ENCODE results near the gene TIGD3.

The TIGD3 gene

GRCh38 chr11:65311170-65311678, 43.3 kb upstream of the TIGD3 start:
- Histone ChIP-seq H2AK5ac (ENCODE audit: low read depth, low read length) (no peak overlapping the region), H3K27ac (replicated peaks; ENCODE audit: low read length) (peak overlapping the region; percentile 78), H3K23ac (ENCODE audit: low read depth, low read length, poor library complexity) (no peak overlapping the region), H3K27me3 (ENCODE audit: control insufficient read depth in 3 of 3, insufficient read depth in 3 of 3, low read depth in 1 of 3, low read length in 3 of 3) (peaks cover 0 to 10% (median 0%) of the 10 kb centered on the region in 3 experiments), H2BK120ac (ENCODE audit: low read depth, low read length) (no peak overlapping the region), H2BK5ac (ENCODE audit: low read length) (no peak overlapping the region), H3K18ac (ENCODE audit: low read length) (peak overlapping the region; percentile 68), H2BK12ac (ENCODE audit: low read length) (no peak overlapping the region), H3K36me3 (replicated peaks in 1 of 2; ENCODE audit: control insufficient read depth in 2 of 2, insufficient read depth in 2 of 2, low read length in 2 of 2) (no peaks in the 10 kb centered on the region), H4K8ac (ENCODE audit: low read depth, low read length) (no peak overlapping the region), H2BK15ac (ENCODE audit: low read length) (no peak overlapping the region), H3K4me2 (ENCODE audit: insufficient read depth, low read length, poor library complexity, severe bottlenecking) (no peak overlapping the region), H3K4me3 (ENCODE audit: low read length in 2 of 2) (no peak overlapping the region), H3K9me3 (replicated peaks in 1 of 2; ENCODE audit: control insufficient read depth in 2 of 2, insufficient read depth in 1 of 2, low read depth in 1 of 2, low read length in 2 of 2) (no peaks in the 10 kb centered on the region), H3K79me1 (ENCODE audit: low read depth, low read length) (no peaks in the 10 kb centered on the region), H3K4ac (ENCODE audit: low read length) (no peak overlapping the region), H3K4me1 (ENCODE audit: control insufficient read depth in 2 of 2, insufficient read depth in 1 of 2, low read depth in 1 of 2, low read length in 2 of 2) (peaks cover 19 to 22% of the 10 kb centered on the region in 2 donors), H3K9ac (ENCODE audit: low read depth, low read length, poor library complexity) (no peak overlapping the region), H2AFZ (ENCODE audit: low read length) (no peak overlapping the region), H3K14ac (ENCODE audit: low read length) (no peak overlapping the region), H4K91ac (ENCODE audit: low read depth, low read length, poor library complexity) (no peak overlapping the region)
- WGBS, 2 donors (ENCODE audit: extremely low coverage in 2 of 2, insufficient read length in 2 of 2, insufficient replicate concordance in 1 of 2): no CpG with 5 or more reads among the region's 5 CpGs
- DNase-seq (ENCODE audit: low spot score): no peak

DNA sequence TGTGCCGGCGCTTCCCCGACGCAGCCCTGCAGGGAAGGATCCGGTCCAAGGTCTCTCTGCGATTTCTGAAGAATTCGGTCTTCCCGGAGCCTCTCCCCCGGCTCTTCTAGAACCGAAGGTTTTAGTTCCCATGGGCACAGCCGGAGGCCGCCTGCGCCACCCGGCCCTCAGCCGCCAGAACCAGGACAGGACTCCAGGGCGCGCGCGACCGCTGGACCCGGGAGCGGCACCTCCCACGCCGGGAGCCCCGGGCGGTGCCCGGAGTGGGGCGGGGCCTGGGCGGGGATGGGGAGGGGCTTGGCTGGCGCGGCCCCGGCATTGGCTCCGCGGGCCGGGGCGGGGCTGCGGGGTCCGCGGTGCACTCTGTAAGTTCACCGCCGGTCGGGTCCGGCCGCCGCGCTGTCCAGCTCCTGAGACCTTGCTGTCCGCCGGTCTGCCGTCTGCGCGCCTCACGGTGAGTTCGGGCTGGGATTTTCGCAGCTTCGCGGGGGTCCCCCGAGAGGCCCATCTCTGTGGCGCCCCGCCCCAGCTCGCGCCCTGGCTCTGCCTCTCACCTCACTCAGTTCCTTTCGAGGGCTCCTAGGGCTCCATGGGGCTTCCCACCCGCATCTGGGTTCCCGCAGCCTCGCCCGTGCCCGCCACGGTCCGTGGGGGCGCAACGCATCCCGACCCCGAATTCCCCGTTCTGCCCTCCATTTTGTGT, 39.9 kb upstream of the TIGD3 start, which contains the start of gene CDC42EP2:
CDC42EP2 (plus strand) TSS at position 366 of the 703 bp plus-strand sequence. CDS start 6,033 bp downstream, outside the sequence.
- Histone ChIP-seq H3K36me3 (replicated peaks in 1 of 2; ENCODE audit: control insufficient read depth in 2 of 2, insufficient read depth in 2 of 2, low read length in 2 of 2) (no peaks in the 10 kb centered on the region), H3K9me3 (replicated peaks in 1 of 2; ENCODE audit: control insufficient read depth in 2 of 2, insufficient read depth in 1 of 2, low read depth in 1 of 2, low read length in 2 of 2) (no peaks in the 10 kb centered on the region), H3K27ac (replicated peaks; ENCODE audit: low read length) (no peak within 1 kb of the TSS), H3K18ac (ENCODE audit: low read length) (peak within 1 kb of the TSS; percentile 66), H2BK12ac (ENCODE audit: low read length) (no peak within 1 kb of the TSS), H2BK5ac (ENCODE audit: low read length) (no peak within 1 kb of the TSS), H3K79me1 (ENCODE audit: low read depth, low read length) (no peaks in the 10 kb centered on the region), H3K23ac (ENCODE audit: low read depth, low read length, poor library complexity) (peak within 1 kb of the TSS; percentile 92), H3K4me2 (ENCODE audit: insufficient read depth, low read length, poor library complexity, severe bottlenecking) (peak within 1 kb of the TSS; percentile 94), H3K4me1 (ENCODE audit: control insufficient read depth in 2 of 2, insufficient read depth in 1 of 2, low read depth in 1 of 2, low read length in 2 of 2) (peaks cover 30% of the 10 kb centered on the region in 2 donors), H3K27me3 (ENCODE audit: control insufficient read depth in 3 of 3, insufficient read depth in 3 of 3, low read depth in 1 of 3, low read length in 3 of 3) (peaks cover 0 to 10% (median 0%) of the 10 kb centered on the region in 3 experiments), H4K91ac (ENCODE audit: low read depth, low read length, poor library complexity) (no peak within 1 kb of the TSS), H3K9ac (ENCODE audit: low read depth, low read length, poor library complexity) (peak within 1 kb of the TSS; percentile 63), H4K8ac (ENCODE audit: low read depth, low read length) (no peak within 1 kb of the TSS), H3K4me3 (ENCODE audit: low read length in 2 of 2) (peak within 1 kb of the TSS; percentile 76 to 82), H2BK120ac (ENCODE audit: low read depth, low read length) (no peak within 1 kb of the TSS), H3K4ac (ENCODE audit: low read length) (no peak within 1 kb of the TSS), H2AFZ (ENCODE audit: low read length) (peak within 1 kb of the TSS; percentile 96), H2BK15ac (ENCODE audit: low read length) (no peak within 1 kb of the TSS), H2AK5ac (ENCODE audit: low read depth, low read length) (no peak within 1 kb of the TSS), H3K14ac (ENCODE audit: low read length) (no peak within 1 kb of the TSS)
- no CpG with 5 or more reads among the region's 74 CpGs for WGBS, 2 donors (ENCODE audit: extremely low coverage in 2 of 2, insufficient read length in 2 of 2, insufficient replicate concordance in 1 of 2)
- DNase-seq (ENCODE audit: low spot score): peak; percentile 85

GRCh38 chr11:65315204-65315865, 39.2 kb upstream of the TIGD3 start:
- H3K4me2 ChIP-seq (ENCODE audit: insufficient read depth, low read length, poor library complexity, severe bottlenecking): peak overlapping the region; percentile 94
- H3K14ac ChIP-seq (ENCODE audit: low read length): no peak overlapping the region
- peak; percentile 89 for DNase-seq (ENCODE audit: low spot score)
- peak overlapping the region; percentile 76 to 82 for H3K4me3 ChIP-seq (ENCODE audit: low read length in 2 of 2)
- peak overlapping the region; percentile 92 for H3K23ac ChIP-seq (ENCODE audit: low read depth, low read length, poor library complexity)
- peak overlapping the region; percentile 96 for H2AFZ ChIP-seq (ENCODE audit: low read length)
- no peak overlapping the region for H2BK12ac ChIP-seq (ENCODE audit: low read length)
- H3K4me1 ChIP-seq (ENCODE audit: control insufficient read depth in 2 of 2, insufficient read depth in 1 of 2, low read depth in 1 of 2, low read length in 2 of 2): peaks cover 25% of the 10 kb centered on the region in 2 donors
- peaks cover 0 to 10% (median 0%) of the 10 kb centered on the region in 3 experiments for H3K27me3 ChIP-seq (ENCODE audit: control insufficient read depth in 3 of 3, insufficient read depth in 3 of 3, low read depth in 1 of 3, low read length in 3 of 3)
- H2AK5ac ChIP-seq (ENCODE audit: low read depth, low read length): no peak overlapping the region
- no peaks in the 10 kb centered on the region for H3K9me3 ChIP-seq (replicated peaks in 1 of 2; ENCODE audit: control insufficient read depth in 2 of 2, insufficient read depth in 1 of 2, low read depth in 1 of 2, low read length in 2 of 2)
- H3K79me1 ChIP-seq (ENCODE audit: low read depth, low read length): no peaks in the 10 kb centered on the region
- peak overlapping the region; percentile 63 for H3K9ac ChIP-seq (ENCODE audit: low read depth, low read length, poor library complexity)
- no CpG with 5 or more reads among the region's 59 CpGs for WGBS, 2 donors (ENCODE audit: extremely low coverage in 2 of 2, insufficient read length in 2 of 2, insufficient replicate concordance in 1 of 2)
- peak overlapping the region; percentile 66 for H3K18ac ChIP-seq (ENCODE audit: low read length)
- H2BK5ac ChIP-seq (ENCODE audit: low read length): no peak overlapping the region
- no peak overlapping the region for H2BK120ac ChIP-seq (ENCODE audit: low read depth, low read length)
- H4K91ac ChIP-seq (ENCODE audit: low read depth, low read length, poor library complexity): no peak overlapping the region
- no peaks in the 10 kb centered on the region for H3K36me3 ChIP-seq (replicated peaks in 1 of 2; ENCODE audit: control insufficient read depth in 2 of 2, insufficient read depth in 2 of 2, low read length in 2 of 2)
- H2BK15ac ChIP-seq (ENCODE audit: low read length): no peak overlapping the region
- H4K8ac ChIP-seq (ENCODE audit: low read depth, low read length): no peak overlapping the region
- H3K27ac ChIP-seq (replicated peaks; ENCODE audit: low read length): no peak overlapping the region
- no peak overlapping the region for H3K4ac ChIP-seq (ENCODE audit: low read length)

DNA sequence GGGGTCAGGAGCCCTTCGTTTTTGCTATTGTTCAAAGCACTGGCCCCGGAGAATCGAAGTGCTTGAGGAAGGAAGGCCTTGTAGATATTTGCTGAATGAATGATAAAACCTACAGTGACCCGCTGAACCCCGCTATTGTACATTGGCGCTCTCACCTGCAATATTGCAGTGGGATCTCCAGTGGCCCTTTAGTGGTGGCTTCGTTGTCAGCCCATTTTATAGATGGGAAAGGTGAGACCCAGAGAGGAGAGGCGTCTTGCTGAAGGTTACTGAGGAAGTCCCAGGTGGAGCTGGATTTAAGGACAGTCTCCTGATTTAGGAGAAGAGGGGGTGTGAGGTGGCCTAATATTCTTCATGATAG, 38.7 kb upstream of the TIGD3 start:
- Histone ChIP-seq H3K14ac (ENCODE audit: low read length) (no peak overlapping the region), H3K23ac (ENCODE audit: low read depth, low read length, poor library complexity) (no peak overlapping the region), H2AFZ (ENCODE audit: low read length) (peak overlapping the region; percentile 96), H3K79me1 (ENCODE audit: low read depth, low read length) (peaks cover 1% of the 10 kb centered on the region), H3K4me3 (ENCODE audit: low read length in 2 of 2) (peak overlapping the region in 1 of 2 donors; percentile 82), H4K91ac (ENCODE audit: low read depth, low read length, poor library complexity) (no peak overlapping the region), H3K4me1 (ENCODE audit: control insufficient read depth in 2 of 2, insufficient read depth in 1 of 2, low read depth in 1 of 2, low read length in 2 of 2) (peaks cover 19 to 21% of the 10 kb centered on the region in 2 donors), H3K27me3 (ENCODE audit: control insufficient read depth in 3 of 3, insufficient read depth in 3 of 3, low read depth in 1 of 3, low read length in 3 of 3) (peaks cover 0 to 10% (median 0%) of the 10 kb centered on the region in 3 experiments), H2BK15ac (ENCODE audit: low read length) (no peak overlapping the region), H3K27ac (replicated peaks; ENCODE audit: low read length) (no peak overlapping the region), H3K9me3 (replicated peaks in 1 of 2; ENCODE audit: control insufficient read depth in 2 of 2, insufficient read depth in 1 of 2, low read depth in 1 of 2, low read length in 2 of 2) (no peaks in the 10 kb centered on the region), H2AK5ac (ENCODE audit: low read depth, low read length) (no peak overlapping the region), H3K9ac (ENCODE audit: low read depth, low read length, poor library complexity) (no peak overlapping the region), H3K18ac (ENCODE audit: low read length) (no peak overlapping the region), H2BK12ac (ENCODE audit: low read length) (no peak overlapping the region), H3K4me2 (ENCODE audit: insufficient read depth, low read length, poor library complexity, severe bottlenecking) (peak overlapping the region; percentile 94), H3K36me3 (replicated peaks in 1 of 2; ENCODE audit: control insufficient read depth in 2 of 2, insufficient read depth in 2 of 2, low read length in 2 of 2) (peaks cover 2 to 5% of the 10 kb centered on the region in 2 donors), H3K4ac (ENCODE audit: low read length) (no peak overlapping the region), H2BK120ac (ENCODE audit: low read depth, low read length) (no peak overlapping the region), H2BK5ac (ENCODE audit: low read length) (no peak overlapping the region), H4K8ac (ENCODE audit: low read depth, low read length) (no peak overlapping the region)
- WGBS, 2 donors (ENCODE audit: extremely low coverage in 2 of 2, insufficient read length in 2 of 2, insufficient replicate concordance in 1 of 2): no CpG with 5 or more reads among the region's 8 CpGs
- DNase-seq (ENCODE audit: low spot score): no peak
